ENCODE results near the gene TXNIP. TPM values are rescaled to one million over a fixed set of nuclear protein-coding genes. Genes with fewer than 3 reads are reported as not detected.

The TXNIP gene
- total and polyA plus RNA-seq, 3 donors from 2014 or later, result 268 to 328 (median 274) TPM

GRCh38 chr1:146010126-146010738 is 13.9 kb upstream of the TXNIP start:
- no peak for DNase-seq
- no peaks in the 10 kb centered on the region for H3K9me3 ChIP-seq
- H3K36me3 ChIP-seq (ENCODE audit: low read depth, missing control alignments), result no peaks in the 10 kb centered on the region
- H3K4me3 ChIP-seq, result no peak overlapping the region
- no peaks in the 10 kb centered on the region for H3K27me3 ChIP-seq
- intact Hi-C loops (cut with DNase I; ENCODE audit: low total_unique reads), result no loop called here
- 86 to 95% methylated on average over 8 of the region's 8 CpGs for WGBS, 2 donors
- peak overlapping the region in 1 of 2 donors; percentile 3 for H3K27ac ChIP-seq
- no peak for TF ChIP-seq CTCF (IDR thresholded peaks at IDR 0.05)
- no peak for TF ChIP-seq POLR2A (IDR thresholded peaks at IDR 0.05)
- no peaks in the 10 kb centered on the region for H3K4me1 ChIP-seq

- H3K9me3 ChIP-seq, result no peaks in the 10 kb centered on the region
- 80 to 86% methylated on average over 8 of the region's 8 CpGs for WGBS, 2 donors
- no peaks in the 10 kb centered on the region for H3K4me1 ChIP-seq
- H3K36me3 ChIP-seq (ENCODE audit: low read depth, missing control alignments), result no peaks in the 10 kb centered on the region
- DNase-seq, result no peak
- H3K27ac ChIP-seq, result peak overlapping the region; percentile 87 to 91
- H3K27me3 ChIP-seq, result no peaks in the 10 kb centered on the region
- no peak overlapping the region for H3K4me3 ChIP-seq
- TF ChIP-seq CTCF (IDR thresholded peaks at IDR 0.05), result peak in 1 of 3 experiments; percentile 6
- TF ChIP-seq POLR2A (IDR thresholded peaks at IDR 0.05), result no peak
- intact Hi-C loops (cut with DNase I; ENCODE audit: low total_unique reads), result no loop called here
These were observed 11.2 kb upstream of the TXNIP start for GRCh38 chr1:146007489-146008133.

GRCh38 chr1:146001709-146002108 is 5.3 kb upstream of the TXNIP start:
- WGBS, 2 donors, result 98% methylated on average over 2 of the region's 2 CpGs
- Histone ChIP-seq H3K4me1 (peaks cover 25% of the 10 kb centered on the region), H3K27me3 (no peaks in the 10 kb centered on the region), H3K27ac (peak overlapping the region in 1 of 2 donors; percentile 3), H3K36me3 (ENCODE audit: low read depth, missing control alignments) (no peaks in the 10 kb centered on the region), H3K4me3 (no peak overlapping the region), H3K9me3 (no peaks in the 10 kb centered on the region)
- intact Hi-C loops (cut with DNase I; ENCODE audit: low total_unique reads), result no loop called here
- DNase-seq, result no peak
- TF ChIP-seq CTCF (IDR thresholded peaks at IDR 0.05) (no peak), POLR2A (IDR thresholded peaks at IDR 0.05) (no peak)

GRCh38 chr1:145999321-146000024 is 3.1 kb upstream of the TXNIP start:
- intact Hi-C loops (cut with DNase I; ENCODE audit: low total_unique reads), result no loop called here
- no peaks in the 10 kb centered on the region for H3K36me3 ChIP-seq (ENCODE audit: low read depth, missing control alignments)
- H3K4me1 ChIP-seq, result peaks cover 25% of the 10 kb centered on the region
- H3K27me3 ChIP-seq, result no peaks in the 10 kb centered on the region
- no peak for TF ChIP-seq CTCF (IDR thresholded peaks at IDR 0.05)
- TF ChIP-seq POLR2A (IDR thresholded peaks at IDR 0.05), result no peak
- H3K27ac ChIP-seq, result peak overlapping the region; percentile 80 to 98
- WGBS, 2 donors, result 38 to 39% methylated on average over 5 of the region's 5 CpGs
- no peak overlapping the region for H3K4me3 ChIP-seq
- no peak for DNase-seq
- no peaks in the 10 kb centered on the region for H3K9me3 ChIP-seq
